Testis (tissue), 2 donors: ENCODE data around the gene TESMIN.

Source experiments
- CTCF ChIP-seq, 3 experiments: fragments of 450-650 bp in 2 of 3; fragments of 200-600 bp in 1 of 3; sonication (generic) in 1 of 3; IDR thresholded peaks; one replicate each; pipeline ENCODE4 v1.5.1; 2016 to 2019; ENCODE audit warnings: antibody characterized with exemption in 3 of 3, mild to moderate bottlenecking in 2 of 3, moderate library complexity in 1 of 3
- POLR2A ChIP-seq: fragments of 450-650 bp; IDR thresholded peaks from one replicate; pipeline ENCODE4 v1.6.1; 2017; ENCODE audit warnings: antibody characterized with exemption, mild to moderate bottlenecking, moderate library complexity

- TF ChIP-seq POLR2A (no peak), CTCF (IDR thresholded peaks at IDR 0.05) (no peak)
These were observed 4.9 kb upstream of the TESMIN start for GRCh38 chr11:68756171-68756766.
